MM.1S (cell line): ENCODE data around the gene KIRREL3.

Experiments used
- DNase-seq: peaks from one replicate; pipeline ENCODE4 v3.0.0-alpha.2; 2015
- H2AFZ ChIP-seq: fragments of 300-600 bp; sonication (generic); 2 replicates; pipeline ENCODE4 v1.6.0; 2016; ENCODE audit warnings: antibody characterized with exemption, low read length
- H3F3A ChIP-seq: fragments of 300-600 bp; sonication (generic); 2 replicates; pipeline ENCODE4 v1.6.1; 2016; ENCODE audit warnings: mild to moderate bottlenecking, antibody characterized with exemption, low read length, moderate library complexity, mixed read lengths; ENCODE audit not compliant: insufficient read depth
- H3K27ac ChIP-seq: fragments of 300-600 bp; sonication (generic); 2 replicates; pipeline ENCODE4 v1.5.1; 2016; ENCODE audit warnings: mild to moderate bottlenecking, low read length
- H3K27me3 ChIP-seq: fragments of 300-600 bp; sonication (generic); replicated peaks from 2 replicates; pipeline ENCODE4 v1.6.0; 2016; ENCODE audit warnings: low read length; ENCODE audit not compliant: insufficient read depth
- H3K36me3 ChIP-seq: fragments of 300-600 bp; sonication (generic); replicated peaks from 2 replicates; pipeline ENCODE4 v1.6.1; 2016; ENCODE audit warnings: mild to moderate bottlenecking, low read length, mixed read lengths; ENCODE audit not compliant: insufficient read depth
- H3K4me1 ChIP-seq: fragments of 300-600 bp; sonication (generic); 2 replicates; pipeline ENCODE4 v1.6.1; 2016; ENCODE audit warnings: low read length, mixed read lengths
- H3K4me2 ChIP-seq: fragments of 300-600 bp; sonication (generic); 2 replicates; pipeline ENCODE4 v1.6.0; 2016; ENCODE audit warnings: low read depth, low read length
- H3K4me3 ChIP-seq: fragments of 300-600 bp; sonication (generic); 2 replicates; pipeline ENCODE4 v1.5.1; 2016; ENCODE audit warnings: low read length, mixed read lengths
- H3K79me2 ChIP-seq: fragments of 300-600 bp; sonication (generic); 2 replicates; pipeline ENCODE4 v1.6.1; 2016; ENCODE audit warnings: mixed run types, low read length, mixed read lengths
- H3K9ac ChIP-seq: fragments of 300-600 bp; sonication (generic); 2 replicates; pipeline ENCODE4 v1.6.1; 2016; ENCODE audit warnings: low read length, mixed read lengths
- H3K9me2 ChIP-seq: fragments of 300-600 bp; sonication (generic); replicated peaks from 2 replicates; pipeline ENCODE4 v1.6.1; 2016; ENCODE audit warnings: mild to moderate bottlenecking, low read length, mixed read lengths; ENCODE audit not compliant: insufficient read depth
- H3K9me3 ChIP-seq: fragments of 300-600 bp; sonication (generic); replicated peaks from 2 replicates; pipeline ENCODE4 v1.6.1; 2016; ENCODE audit warnings: mild to moderate bottlenecking, low read length, mixed read lengths; ENCODE audit not compliant: insufficient read depth
- H4K20me1 ChIP-seq: fragments of 300-600 bp; sonication (generic); 2 replicates; pipeline ENCODE4 v1.6.1; 2016; ENCODE audit warnings: mild to moderate bottlenecking, low read length, moderate library complexity, mixed read lengths; ENCODE audit not compliant: insufficient read depth
- EZH2 ChIP-seq: fragments of 300-600 bp; sonication (generic); optimal IDR thresholded peaks from 2 replicates; pipeline ENCODE3; 2017; ENCODE audit warnings: low read depth, mild to moderate bottlenecking, antibody characterized with exemption, low read length, mixed read lengths
- EZH2phosphoT487 ChIP-seq: fragments of 300-600 bp; sonication (generic); IDR thresholded peaks from 2 replicates; pipeline ENCODE4 v1.6.1; 2018; ENCODE audit warnings: antibody characterized with exemption, low read length
- TF ChIP-seq, protein P1 (sequence below): fragments of 300-600 bp; sonication (generic); IDR thresholded peaks from 2 replicates; pipeline ENCODE4 v1.5.1; 2016; ENCODE audit warnings: antibody characterized with exemption, low read length, mixed read lengths

Gene KIRREL3

DNA sequence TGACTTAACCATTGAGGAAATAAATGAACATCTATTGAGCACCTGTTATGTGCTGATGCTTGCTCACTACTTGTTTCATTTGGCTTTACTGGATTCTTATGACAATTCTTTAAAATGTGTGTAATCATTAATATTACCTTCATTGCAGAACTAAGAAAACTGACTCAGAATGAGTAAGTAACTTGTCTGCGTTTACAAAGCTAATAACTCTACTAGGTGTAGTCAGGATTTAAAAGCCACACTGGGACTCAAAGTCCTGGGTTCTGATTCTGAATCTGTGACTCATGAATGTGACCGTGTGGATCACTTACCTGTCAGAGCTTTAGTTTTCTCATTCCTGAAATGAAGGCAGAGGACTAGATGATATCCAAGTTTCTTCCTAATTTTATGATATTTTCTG, 23.4 kb upstream of the KIRREL3 start:
- H2AFZ ChIP-seq: no peak overlapping the region
- DNase-seq: no peak
- H3K9me2 ChIP-seq: no peaks in the 10 kb centered on the region
- TF ChIP-seq EZH2 (no peak), EZH2phosphoT487 (no peak)
- TF ChIP-seq, protein P1, sequence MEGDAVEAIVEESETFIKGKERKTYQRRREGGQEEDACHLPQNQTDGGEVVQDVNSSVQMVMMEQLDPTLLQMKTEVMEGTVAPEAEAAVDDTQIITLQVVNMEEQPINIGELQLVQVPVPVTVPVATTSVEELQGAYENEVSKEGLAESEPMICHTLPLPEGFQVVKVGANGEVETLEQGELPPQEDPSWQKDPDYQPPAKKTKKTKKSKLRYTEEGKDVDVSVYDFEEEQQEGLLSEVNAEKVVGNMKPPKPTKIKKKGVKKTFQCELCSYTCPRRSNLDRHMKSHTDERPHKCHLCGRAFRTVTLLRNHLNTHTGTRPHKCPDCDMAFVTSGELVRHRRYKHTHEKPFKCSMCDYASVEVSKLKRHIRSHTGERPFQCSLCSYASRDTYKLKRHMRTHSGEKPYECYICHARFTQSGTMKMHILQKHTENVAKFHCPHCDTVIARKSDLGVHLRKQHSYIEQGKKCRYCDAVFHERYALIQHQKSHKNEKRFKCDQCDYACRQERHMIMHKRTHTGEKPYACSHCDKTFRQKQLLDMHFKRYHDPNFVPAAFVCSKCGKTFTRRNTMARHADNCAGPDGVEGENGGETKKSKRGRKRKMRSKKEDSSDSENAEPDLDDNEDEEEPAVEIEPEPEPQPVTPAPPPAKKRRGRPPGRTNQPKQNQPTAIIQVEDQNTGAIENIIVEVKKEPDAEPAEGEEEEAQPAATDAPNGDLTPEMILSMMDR: no peak
- H3K4me1 ChIP-seq: no peaks in the 10 kb centered on the region
- no peaks in the 10 kb centered on the region for H3F3A ChIP-seq
- no peak overlapping the region for H3K9ac ChIP-seq
- H4K20me1 ChIP-seq: no peaks in the 10 kb centered on the region
- H3K4me3 ChIP-seq: no peak overlapping the region
- no peaks in the 10 kb centered on the region for H3K79me2 ChIP-seq
- H3K27me3 ChIP-seq: no peaks in the 10 kb centered on the region
- no peaks in the 10 kb centered on the region for H3K36me3 ChIP-seq
- no peak overlapping the region for H3K27ac ChIP-seq
- H3K4me2 ChIP-seq: no peak overlapping the region
- H3K9me3 ChIP-seq: no peaks in the 10 kb centered on the region

DNA sequence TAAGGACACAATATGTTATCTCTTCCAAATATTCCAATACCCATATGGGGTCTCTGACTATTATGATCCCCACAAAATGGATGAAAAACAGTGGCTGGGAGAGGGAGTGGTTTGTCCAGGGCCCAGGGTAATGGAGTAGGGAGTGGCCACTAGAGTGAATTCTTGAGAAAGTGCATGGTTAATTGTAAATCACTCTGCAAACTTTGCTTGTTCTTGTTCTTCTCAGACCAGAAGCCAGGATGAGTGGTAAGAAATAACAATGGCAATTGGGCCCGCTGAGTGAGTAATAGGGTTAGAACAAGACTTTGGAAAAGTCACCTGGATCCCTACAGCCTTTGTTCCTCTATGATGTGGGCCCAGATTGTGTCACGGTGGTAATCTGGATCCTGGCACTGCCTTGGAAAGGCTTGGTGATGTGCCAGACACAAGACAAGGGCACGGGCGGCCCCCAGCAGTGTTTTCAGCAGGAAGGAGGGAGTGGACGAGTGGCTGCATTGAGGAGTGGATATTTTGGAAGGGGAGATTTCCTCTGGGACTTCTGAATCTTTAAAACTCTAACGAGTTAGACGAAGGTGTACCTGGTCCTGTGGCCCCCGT, 18.2 kb upstream of the KIRREL3 start:
- no peak overlapping the region for H2AFZ ChIP-seq
- no peaks in the 10 kb centered on the region for H3K9me3 ChIP-seq
- DNase-seq: no peak
- no peaks in the 10 kb centered on the region for H3K36me3 ChIP-seq
- no peak overlapping the region for H3K27ac ChIP-seq
- no peaks in the 10 kb centered on the region for H3F3A ChIP-seq
- H3K9ac ChIP-seq: no peak overlapping the region
- no peaks in the 10 kb centered on the region for H3K27me3 ChIP-seq
- H3K79me2 ChIP-seq: no peaks in the 10 kb centered on the region
- H3K4me1 ChIP-seq: peaks cover 7% of the 10 kb centered on the region; the same call in 1 of the 2 replicates
- H3K9me2 ChIP-seq: no peaks in the 10 kb centered on the region
- no peak for TF ChIP-seq EZH2
- TF ChIP-seq, protein P1: no peak
- no peak for TF ChIP-seq EZH2phosphoT487
- no peaks in the 10 kb centered on the region for H4K20me1 ChIP-seq
- no peak overlapping the region for H3K4me3 ChIP-seq
- no peak overlapping the region for H3K4me2 ChIP-seq

DNA sequence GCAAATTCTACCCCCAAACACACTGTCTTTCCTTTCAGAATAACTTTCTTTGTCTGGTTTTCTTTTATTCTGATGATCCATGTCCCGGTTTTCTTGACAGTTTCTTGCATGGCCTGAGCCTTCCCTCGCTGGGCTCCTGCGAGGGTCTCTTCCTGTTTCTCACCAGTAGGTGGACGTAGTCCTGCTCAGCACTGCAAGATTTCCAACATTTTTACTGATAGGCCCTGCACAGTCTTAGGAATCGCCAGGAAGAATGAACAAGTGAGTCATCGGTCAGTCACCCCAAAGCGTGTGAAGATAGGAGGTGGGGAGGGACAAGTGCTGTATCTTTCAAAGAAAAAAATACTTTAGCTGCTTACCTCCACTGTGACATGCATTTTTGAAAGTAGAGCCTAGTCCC, 16.9 kb upstream of the KIRREL3 start:
- H3K9me2 ChIP-seq: no peaks in the 10 kb centered on the region
- no peak overlapping the region for H3K4me2 ChIP-seq
- H3K27ac ChIP-seq: peak overlapping the region; percentile 13; the same call in 1 of the 2 replicates
- H3K4me3 ChIP-seq: no peak overlapping the region
- H3K9ac ChIP-seq: no peak overlapping the region
- TF ChIP-seq EZH2phosphoT487: no peak
- TF ChIP-seq EZH2: no peak
- TF ChIP-seq, protein P1: no peak
- no peaks in the 10 kb centered on the region for H3K9me3 ChIP-seq
- no peak for DNase-seq
- no peaks in the 10 kb centered on the region for H3K79me2 ChIP-seq
- peaks cover 7% of the 10 kb centered on the region; the same call in 1 of the 2 replicates for H3K4me1 ChIP-seq
- H3F3A ChIP-seq: no peaks in the 10 kb centered on the region
- H2AFZ ChIP-seq: no peak overlapping the region
- H3K27me3 ChIP-seq: no peaks in the 10 kb centered on the region
- H3K36me3 ChIP-seq: no peaks in the 10 kb centered on the region
- H4K20me1 ChIP-seq: no peaks in the 10 kb centered on the region
